Measurements from ENCODE around the gene UNC5C.

GRCh38 chr4:95120456-95120855, 428.3 kb downstream of the UNC5C start:
- no peak for TF ChIP-seq CTCF (IDR thresholded peaks at IDR 0.05; ENCODE audit: low read depth, low read length, missing input control)
- no peak for TF ChIP-seq GABPA (IDR thresholded peaks at IDR 0.05 in 1 of 2, conservative IDR thresholded peaks at IDR 0.05 in 1 of 2)
- TF ChIP-seq EGR1 (IDR thresholded peaks at IDR 0.05; ENCODE audit: low read depth in 2 of 2) = no peak
- TF ChIP-seq RXRA (IDR thresholded peaks at IDR 0.05) = no peak
- TF ChIP-seq MAX (IDR thresholded peaks at IDR 0.05) = no peak
- no peak for TF ChIP-seq YY1 (IDR thresholded peaks at IDR 0.05)
- no peak for TF ChIP-seq ATF3 (IDR thresholded peaks at IDR 0.05)
- no peak for TF ChIP-seq TAF1 (conservative IDR thresholded peaks at IDR 0.05)
- TF ChIP-seq REST (IDR thresholded peaks at IDR 0.05) = no peak
- TF ChIP-seq SP1 (IDR thresholded peaks at IDR 0.05) = no peak
- TF ChIP-seq JUND (IDR thresholded peaks at IDR 0.05) = no peak
- no peak for TF ChIP-seq RAD21 (IDR thresholded peaks at IDR 0.05)
- no peak for TF ChIP-seq NR2F2 (IDR thresholded peaks at IDR 0.05)
